Measurements from ENCODE around the gene DGKE. TPM values are rescaled to one million over a fixed set of nuclear protein-coding genes. Genes with fewer than 3 reads are reported as not detected.

DGKE gene
- total and polyA plus RNA-seq, 2 of the 13 experiments (the other 11 are each of a cell fraction or from before 2014, with no cell fraction given), result 3.2 to 5.3 TPM

- TF ChIP-seq TIGD3 (CRISPR knock-in tag; IDR thresholded peaks at IDR 0.05; ENCODE audit: borderline replicate concordance) (no peak), TEAD2 (CRISPR knock-in tag; IDR thresholded peaks at IDR 0.05) (no peak), DRAP1 (CRISPR knock-in tag; IDR thresholded peaks at IDR 0.05) (no peak), ZNF569 (CRISPR knock-in tag; IDR thresholded peaks at IDR 0.05; ENCODE audit: borderline replicate concordance) (no peak), TERF1 (CRISPR knock-in tag; IDR thresholded peaks at IDR 0.05) (peak; percentile 50; the same call in 1 of the 2 replicates), STAT6 (CRISPR knock-in tag; IDR thresholded peaks at IDR 0.05; ENCODE audit: borderline replicate concordance) (no peak), ZFP36 (IDR thresholded peaks at IDR 0.05; ENCODE audit: borderline replicate concordance, low read depth, low read length, partially characterized antibody) (no peak), GABPB1 (CRISPR knock-in tag; IDR thresholded peaks at IDR 0.05) (no peak), RAD51 (IDR thresholded peaks at IDR 0.05; ENCODE audit: borderline replicate concordance) (no peak), ZNF318 (CRISPR knock-in tag; IDR thresholded peaks at IDR 0.05) (no peak), FOSL1 (CRISPR knock-in tag; IDR thresholded peaks at IDR 0.05; ENCODE audit: borderline replicate concordance) (no peak), KLF6 (CRISPR knock-in tag; IDR thresholded peaks at IDR 0.05) (no peak), ZSCAN20 (CRISPR knock-in tag; IDR thresholded peaks at IDR 0.05; ENCODE audit: borderline replicate concordance) (no peak), FOXJ3 (CRISPR knock-in tag; IDR thresholded peaks at IDR 0.05; ENCODE audit: borderline replicate concordance) (no peak)
Measured at GRCh38 chr17:56912105-56912999, 78.4 kb downstream of the DGKE start (continued).

Measured in HepG2 (cell line).